OCI-LY7 (cell line): ENCODE results near the gene PTPRT.

Experiments used
- EZH2phosphoT487 ChIP-seq: fragments of 200-600 bp; sonication (generic); IDR thresholded peaks from 2 replicates; pipeline ENCODE4 v1.6.1; 2018; ENCODE audit warnings: low read depth, borderline replicate concordance, mild to moderate bottlenecking, mixed run types, antibody characterized with exemption, low read length, moderate library complexity, mixed read lengths
- TF ChIP-seq, protein P1 (sequence below): fragments of 200-600 bp; sonication (generic); conservative IDR thresholded peaks from 2 replicates; pipeline ENCODE4 v1.5.1; 2014; ENCODE audit warnings: mild to moderate bottlenecking, antibody characterized with exemption, low read length, moderate library complexity, mixed read lengths

DNA sequence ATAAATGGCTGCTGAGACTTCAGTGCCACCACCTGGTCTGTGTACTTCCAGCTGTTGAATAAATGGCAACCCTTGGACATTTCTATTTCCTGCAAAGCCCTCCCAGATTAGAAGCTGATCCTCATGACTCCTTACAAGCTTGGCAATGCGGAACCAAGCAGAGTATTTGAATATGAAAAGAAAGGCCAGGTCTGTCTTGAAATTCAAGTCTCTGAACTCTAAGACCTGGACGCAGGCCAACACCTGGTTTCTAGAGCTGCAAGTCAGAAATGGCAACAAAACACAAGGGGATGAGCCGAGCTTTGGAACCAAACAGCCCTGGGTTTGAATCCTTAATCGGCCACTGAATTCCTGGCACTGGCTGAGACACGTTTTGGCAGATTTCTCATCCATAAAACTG is 353.4 kb downstream of the PTPRT start:
- no peak for TF ChIP-seq EZH2phosphoT487
- TF ChIP-seq, protein P1, sequence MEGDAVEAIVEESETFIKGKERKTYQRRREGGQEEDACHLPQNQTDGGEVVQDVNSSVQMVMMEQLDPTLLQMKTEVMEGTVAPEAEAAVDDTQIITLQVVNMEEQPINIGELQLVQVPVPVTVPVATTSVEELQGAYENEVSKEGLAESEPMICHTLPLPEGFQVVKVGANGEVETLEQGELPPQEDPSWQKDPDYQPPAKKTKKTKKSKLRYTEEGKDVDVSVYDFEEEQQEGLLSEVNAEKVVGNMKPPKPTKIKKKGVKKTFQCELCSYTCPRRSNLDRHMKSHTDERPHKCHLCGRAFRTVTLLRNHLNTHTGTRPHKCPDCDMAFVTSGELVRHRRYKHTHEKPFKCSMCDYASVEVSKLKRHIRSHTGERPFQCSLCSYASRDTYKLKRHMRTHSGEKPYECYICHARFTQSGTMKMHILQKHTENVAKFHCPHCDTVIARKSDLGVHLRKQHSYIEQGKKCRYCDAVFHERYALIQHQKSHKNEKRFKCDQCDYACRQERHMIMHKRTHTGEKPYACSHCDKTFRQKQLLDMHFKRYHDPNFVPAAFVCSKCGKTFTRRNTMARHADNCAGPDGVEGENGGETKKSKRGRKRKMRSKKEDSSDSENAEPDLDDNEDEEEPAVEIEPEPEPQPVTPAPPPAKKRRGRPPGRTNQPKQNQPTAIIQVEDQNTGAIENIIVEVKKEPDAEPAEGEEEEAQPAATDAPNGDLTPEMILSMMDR, result no peak
